Measurements from ENCODE around the gene PMEPA1. TPM values are rescaled to one million over a fixed set of nuclear protein-coding genes. Genes with fewer than 3 reads are reported as not detected.

PMEPA1 gene
- total and polyA plus RNA-seq, 2 experiments from 2014 or later: 7.3 to 15.4 TPM

- Histone ChIP-seq H2AFZ (no peak overlapping the region), H3K4me1 (ENCODE audit: insufficient read depth) (peaks cover 9% of the 10 kb centered on the region), H3K79me2 (replicated peaks; ENCODE audit: insufficient read depth) (peaks cover 12% of the 10 kb centered on the region), H3K36me3 (ENCODE audit: insufficient read depth) (no peaks in the 10 kb centered on the region), H4K20me1 (replicated peaks; ENCODE audit: insufficient read depth) (peaks cover 5% of the 10 kb centered on the region), H3K27me3 (ENCODE audit: insufficient read depth) (no peaks in the 10 kb centered on the region), H3K9me2 (ENCODE audit: insufficient read depth) (no peaks in the 10 kb centered on the region), H3K4me3 (no peak overlapping the region), H3K4me2 (no peak overlapping the region), H3F3A (replicated peaks; ENCODE audit: low read depth) (no peaks in the 10 kb centered on the region), H3K27ac (ENCODE audit: low read depth) (no peak overlapping the region)
- Mint-ChIP-seq H3K9me3 (no peaks in the 10 kb centered on the region; the same call in 2 of the 3 replicates), H3K4me1 (peaks cover 28% of the 10 kb centered on the region), H3K4me3 (no peak overlapping the region), H3K27me3 (ENCODE audit: insufficient read depth, low read depth, poor library complexity) (peaks cover 16% of the 10 kb centered on the region), H3K27ac (no peak overlapping the region), H3K36me3 (ENCODE audit: low read depth) (peaks cover 3% of the 10 kb centered on the region; the same call in 1 of the 3 replicates)
- no peak for TF ChIP-seq CREB1 (CRISPR knock-in tag; IDR thresholded peaks at IDR 0.05; ENCODE audit: low read depth)
- TF ChIP-seq POLR2AphosphoS5 (IDR thresholded peaks at IDR 0.05; ENCODE audit: low read depth): no peak
- no peak for TF ChIP-seq REST (IDR thresholded peaks at IDR 0.05; ENCODE audit: unreplicated experiment)
- no peak for TF ChIP-seq ETS1 (IDR thresholded peaks at IDR 0.05)
- no peak for TF ChIP-seq EZH2phosphoT487 (IDR thresholded peaks at IDR 0.05; ENCODE audit: unreplicated experiment)
- TF ChIP-seq EZH2 (IDR thresholded peaks at IDR 0.05; ENCODE audit: low read depth, unreplicated experiment): no peak
- no peak for TF ChIP-seq CTCF (conservative IDR thresholded peaks at IDR 0.05; ENCODE audit: low read depth in 2 of 2)
- TF ChIP-seq JUNB (IDR thresholded peaks at IDR 0.05; ENCODE audit: unreplicated experiment): no peak
- no peak for TF ChIP-seq ZNF331 (CRISPR knock-in tag; IDR thresholded peaks at IDR 0.05; ENCODE audit: low read depth)
- TF ChIP-seq ZNF462 (CRISPR knock-in tag; IDR thresholded peaks at IDR 0.05): no peak
- no peak for ATAC-seq
- DNase-seq (ENCODE audit: low spot score): no peak
These were observed 3.7 kb upstream of the PMEPA1 start for GRCh38 chr20:57713505-57713903.

Data from GM23338 (cell line).